Heart left ventricle (tissue), 16 donors: ENCODE results near the gene MZT1. TPM values are rescaled to one million over a fixed set of nuclear protein-coding genes. Genes with fewer than 3 reads are reported as not detected.
"Not testable (repeated sequence)": the region's sequence is repeated elsewhere in the genome, so short reads cannot be mapped to it uniquely, and the experiment has no call there.

Source experiments
- ATAC-seq, 4 donors: fragments of 200-7000 bp; cut with Tn5 transposase; one replicate each; pipeline ENCODE4 v1.9.1; 2020 to 2022; ENCODE audit warnings: moderate library complexity in 4 of 4, mild to moderate bottlenecking in 3 of 4, moderate number of reproducible peaks in 1 of 4
- DNase-seq, 5 donors: peaks; one replicate each; pipeline ENCODE4 v3.0.0-alpha.2; 2020
- H3K27ac ChIP-seq, 12 donors: fragments of 200-600 bp; sonication (generic) in 4 of 12; one replicate each; pipeline versions ENCODE4 v1.5.0 to v1.8.0; 2016 to 2022; ENCODE audit warnings: mild to moderate bottlenecking in 2 of 12
- H3K27me3 ChIP-seq, 9 donors: fragments of 200-600 bp; sonication (generic) in 2 of 9; one replicate each; pipeline versions ENCODE4 v1.5.1 to v1.8.0; 2016 to 2022; ENCODE audit warnings: mild to moderate bottlenecking in 3 of 9
- H3K36me3 ChIP-seq, 9 donors: fragments of 200-600 bp; sonication (generic) in 2 of 9; one replicate each; pipeline versions ENCODE4 v1.5.0 to v1.8.0; 2018 to 2022; ENCODE audit warnings: mild to moderate bottlenecking in 2 of 9
- H3K4me1 ChIP-seq, 12 donors: fragments of 200-600 bp; sonication (generic) in 4 of 12; one replicate each; pipeline versions ENCODE4 v1.5.0 to v1.8.0; 2016 to 2022; ENCODE audit warnings: mild to moderate bottlenecking in 3 of 12
- H3K4me3 ChIP-seq, 12 donors: fragments of 200-600 bp; sonication (generic) in 4 of 12; one replicate each; pipeline versions ENCODE4 v1.5.0 to v1.8.0; 2017 to 2022; ENCODE audit warnings: mild to moderate bottlenecking in 9 of 12, moderate library complexity in 4 of 12
- H3K9me3 ChIP-seq, 12 donors: fragments of 200-600 bp; sonication (generic) in 4 of 12; one replicate each; pipeline versions ENCODE4 v1.5.0 to v1.8.0; 2016 to 2022; ENCODE audit warnings: mild to moderate bottlenecking in 1 of 12
- CTCF ChIP-seq, 12 donors: fragments of 200-600 bp; sonication (generic) in 4 of 12; IDR thresholded peaks; one replicate each; pipeline versions ENCODE4 v1.5.0 to v1.8.0; 2018 to 2022; ENCODE audit warnings: antibody characterized with exemption in 12 of 12, mild to moderate bottlenecking in 5 of 12
- POLR2A ChIP-seq, 2 donors: fragments of 450-650 bp; IDR thresholded peaks; one replicate each; pipeline ENCODE4 v1.6.1; 2017; ENCODE audit warnings: antibody characterized with exemption in 2 of 2, mild to moderate bottlenecking in 2 of 2, moderate library complexity in 2 of 2
- WGBS, 4 donors: extraction: QIAGEN DNeasy Blood & Tissue Kit in 2 of 4; methylation state at CpG; one replicate each; pipeline versions ENCODE4 v1.1.5 to v1.1.7; 2013 to 2018; 5-methylcytosine and 5-hydroxymethylcytosine counted together
- intact Hi-C, 10 donors: fragments of 100-400 bp; cut with DNase I; formaldehyde crosslinking; loops; one replicate each; pipeline versions ENCODE4 v1.11.1 to v1.14.2; 2022
- polyA plus RNA-seq, 2 donors: library from polyadenylated mRNA; stranded (reverse); fragments of 200-250 nt; gene quantifications; one replicate each; pipeline ENCODE4 v1.2.3, GENCODE V29; 2013
- total RNA-seq, 9 donors: library from RNA; depleted of rRNA in 2 of 9; stranded (reverse); fragments of >200 nt in 2 of 9; fragmentation: NEBNext Ultra II Directional in 3 of 9; extraction: Animal tissue kit (Norgen Biotek cat#: 25700) in 3 of 9; gene quantifications; one replicate each; pipeline versions ENCODE4 v1.1.0 to v1.2.4, GENCODE V29; 2016 to 2023
- donor health status: ischemic (EF 13 %, LVEDD 7.1; RV severe dilation, severe dysfunction).
- donor health status: healthy with polysubstance abuse.
- donor health status: DM: no; HTN: yes; CAD: no.
- donor health status: DM: no; HTN: no; CAD: no.
- donor health status: ischemic (EF 25% LVEDD 6.9; RV normal size, moderate dysfunction).
- donor health status: ischemic (EF 25% LVEDD 5.7; RV mildly dilated, moderate dysfunction).
- donor health status: healthy.
- donor health status: DM: yes; HTN: yes; CAD: no.
- donor health status: ischemic (EF 35%, LVEDD 5.7; RV mildly dilated, moderate dysfunction).
- donor health status: nonischemic (EF 11% LVEDD 7.7; RV severe dilation, severe dysfunction).
- donor health status: DM: yes; HTN: yes; CAD: no.
- donor health status: PGD.
- donor health status: ischemic (EF 29% LVEDD 5.4; RV normal size, mild dysfunction).
- donor health status: nonischemic (EF 23%, LVEDD 6.1; RV moderate dilation, normal function).

Gene MZT1
- total and polyA plus RNA-seq, 11 donors: 4.4 to 11.3 (median 6.9) TPM

GRCh38 chr13:72726726-72727416 lies 558 bp downstream of the MZT1 start:
- peak overlapping the region in 10 of 12 donors; percentile 10 to 76 (median 57) for H3K27ac ChIP-seq
- H3K36me3 ChIP-seq: peaks cover 0 to 1% (median 0%) of the 10 kb centered on the region in 9 donors
- TF ChIP-seq CTCF (IDR thresholded peaks at IDR 0.05) (no peak), POLR2A (IDR thresholded peaks at IDR 0.05) (no peak)
- H3K4me1 ChIP-seq: peaks cover 0 to 28% (median 14%) of the 10 kb centered on the region in 12 donors
- intact Hi-C loops: loop anchor here in 4 of 10 donors (5.0 kb wide), 1 partner anchor 55 kb away; the partner anchor contains the start of genes DIS3 (in 4 of the 4) and PIBF1 (in 4 of the 4)
- DNase-seq (peak; percentile 16 to 73 (median 45)), ATAC-seq (peak; percentile 1 to 41 (median 10))
- peak overlapping the region; percentile 70 to 97 (median 88) for H3K4me3 ChIP-seq
- no peaks in the 10 kb centered on the region for H3K9me3 ChIP-seq
- no peaks in the 10 kb centered on the region for H3K27me3 ChIP-seq
- 1 to 4% (median 3%) methylated on average over 15 to 49 of the region's 49 CpGs for WGBS, 4 donors

GRCh38 chr13:72726185-72726584 lies 1.2 kb downstream of the MZT1 start:
- not testable (repeated sequence) for ATAC-seq, DNase-seq, H3K27ac ChIP-seq, H3K9me3 ChIP-seq, H3K36me3 ChIP-seq, H3K27me3 ChIP-seq
- intact Hi-C loops: loop anchor here in 4 of 10 donors (5.0 kb wide), 1 partner anchor 56 kb away; the partner anchor contains the start of genes DIS3 (in 4 of the 4) and PIBF1 (in 4 of the 4)
- Histone ChIP-seq H3K4me1 (peaks cover 0 to 28% (median 14%) of the 10 kb centered on the region in 12 donors), H3K4me3 (peak overlapping the region in 9 of 12 donors; percentile 70 to 97 (median 85))
- WGBS, 4 donors: 85 to 88% (median 86%) methylated on average over 15 of the region's 15 CpGs

- Histone ChIP-seq H3K27me3 (no peaks in the 10 kb centered on the region), H3K36me3 (peaks cover 0 to 51% (median 27%) of the 10 kb centered on the region in 9 donors), H3K9me3 (peaks cover 0 to 13% (median 0%) of the 10 kb centered on the region in 12 donors), H3K4me1 (no peaks in the 10 kb centered on the region), H3K4me3 (no peak overlapping the region), H3K27ac (no peak overlapping the region)
- ATAC-seq (no peak), DNase-seq (no peak)
- intact Hi-C loops: no loop called here
- no peak for TF ChIP-seq POLR2A (IDR thresholded peaks at IDR 0.05)
- no peak for TF ChIP-seq CTCF (IDR thresholded peaks at IDR 0.05)
- 52 to 54% (median 53%) methylated on average over 3 of the region's 3 CpGs for WGBS, 4 donors
These were observed 10.7 kb downstream of the MZT1 start for GRCh38 chr13:72716776-72717175.

- Histone ChIP-seq H3K36me3 (no peaks in the 10 kb centered on the region), H3K27ac (no peak overlapping the region), H3K4me1 (no peaks in the 10 kb centered on the region), H3K9me3 (no peaks in the 10 kb centered on the region), H3K4me3 (no peak overlapping the region), H3K27me3 (peaks cover 0 to 10% (median 0%) of the 10 kb centered on the region in 9 donors)
- ATAC-seq (no peak), DNase-seq (no peak)
- intact Hi-C loops: no loop called here
- WGBS, 4 donors: 29 to 75% (median 59%) methylated on average over 1 of the region's 1 CpG
- no peak for TF ChIP-seq CTCF (IDR thresholded peaks at IDR 0.05)
These were observed 26.9 kb downstream of the MZT1 start for GRCh38 chr13:72700509-72700908.
